Testis (tissue), 2 donors: ENCODE data around the gene PDE1A.

Experiments
- CTCF ChIP-seq, 3 experiments: fragments of 450-650 bp in 2 of 3; fragments of 200-600 bp in 1 of 3; sonication (generic) in 1 of 3; IDR thresholded peaks; one replicate each; pipeline ENCODE4 v1.5.1; 2016 to 2019; ENCODE audit warnings: antibody characterized with exemption in 3 of 3, mild to moderate bottlenecking in 2 of 3, moderate library complexity in 1 of 3
- POLR2A ChIP-seq: fragments of 450-650 bp; IDR thresholded peaks from one replicate; pipeline ENCODE4 v1.6.1; 2017; ENCODE audit warnings: antibody characterized with exemption, mild to moderate bottlenecking, moderate library complexity

- TF ChIP-seq CTCF (IDR thresholded peaks at IDR 0.05) (no peak), POLR2A (no peak)
Measured at GRCh38 chr2:182103526-182103925, 323.3 kb downstream of the PDE1A start.
